ENCODE data around the gene PTPRM.

- no peak for TF ChIP-seq CTCF (IDR thresholded peaks at IDR 0.05)
- no peak for TF ChIP-seq POLR2A (IDR thresholded peaks at IDR 0.05)
These were observed 156.4 kb downstream of the PTPRM start for GRCh38 chr18:7723558-7723957.
